Loucy (cell line): Measurements from ENCODE around the gene SLC29A1.

Experiments used
- EZH2phosphoT487 ChIP-seq: fragments of 200-600 bp; IDR thresholded peaks from 2 replicates; pipeline ENCODE4 v1.6.1; 2018; ENCODE audit warnings: antibody characterized with exemption, mild to moderate bottlenecking, moderate library complexity, borderline replicate concordance
- TF ChIP-seq, protein P1 (sequence below): fragments of 200-600 bp; sonication (generic); conservative IDR thresholded peaks from 2 replicates; pipeline ENCODE4 v1.5.1; 2014; ENCODE audit warnings: mild to moderate bottlenecking, antibody characterized with exemption, low read length

DNA sequence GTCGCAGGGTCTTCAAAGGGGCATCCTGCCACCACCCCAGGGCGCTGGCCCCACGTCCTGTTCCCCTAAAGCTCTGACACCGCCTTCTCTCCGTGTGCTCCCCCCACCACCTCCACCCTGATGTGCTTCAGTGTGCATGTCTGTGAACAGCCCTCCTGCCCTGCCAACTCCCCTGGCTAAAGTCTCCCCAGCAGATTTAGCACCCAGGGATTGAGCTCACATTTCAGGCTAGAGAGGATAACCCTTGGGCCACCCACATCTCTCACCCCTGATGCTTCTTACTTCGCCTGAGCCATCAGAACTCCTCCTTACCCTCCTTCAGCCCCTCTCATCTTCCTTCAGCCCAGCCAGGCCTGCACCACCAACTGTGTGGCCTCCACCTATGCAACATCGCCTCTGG lies 54.4 kb downstream of the SLC29A1 start:
- TF ChIP-seq, protein P1, sequence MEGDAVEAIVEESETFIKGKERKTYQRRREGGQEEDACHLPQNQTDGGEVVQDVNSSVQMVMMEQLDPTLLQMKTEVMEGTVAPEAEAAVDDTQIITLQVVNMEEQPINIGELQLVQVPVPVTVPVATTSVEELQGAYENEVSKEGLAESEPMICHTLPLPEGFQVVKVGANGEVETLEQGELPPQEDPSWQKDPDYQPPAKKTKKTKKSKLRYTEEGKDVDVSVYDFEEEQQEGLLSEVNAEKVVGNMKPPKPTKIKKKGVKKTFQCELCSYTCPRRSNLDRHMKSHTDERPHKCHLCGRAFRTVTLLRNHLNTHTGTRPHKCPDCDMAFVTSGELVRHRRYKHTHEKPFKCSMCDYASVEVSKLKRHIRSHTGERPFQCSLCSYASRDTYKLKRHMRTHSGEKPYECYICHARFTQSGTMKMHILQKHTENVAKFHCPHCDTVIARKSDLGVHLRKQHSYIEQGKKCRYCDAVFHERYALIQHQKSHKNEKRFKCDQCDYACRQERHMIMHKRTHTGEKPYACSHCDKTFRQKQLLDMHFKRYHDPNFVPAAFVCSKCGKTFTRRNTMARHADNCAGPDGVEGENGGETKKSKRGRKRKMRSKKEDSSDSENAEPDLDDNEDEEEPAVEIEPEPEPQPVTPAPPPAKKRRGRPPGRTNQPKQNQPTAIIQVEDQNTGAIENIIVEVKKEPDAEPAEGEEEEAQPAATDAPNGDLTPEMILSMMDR, result no peak
- TF ChIP-seq EZH2phosphoT487, result no peak
